Measurements from ENCODE around the gene ARID1B.
A peak's percentile ranks its signal among the peaks of the same experiment; 100 is the strongest.

ARID1B gene

DNA sequence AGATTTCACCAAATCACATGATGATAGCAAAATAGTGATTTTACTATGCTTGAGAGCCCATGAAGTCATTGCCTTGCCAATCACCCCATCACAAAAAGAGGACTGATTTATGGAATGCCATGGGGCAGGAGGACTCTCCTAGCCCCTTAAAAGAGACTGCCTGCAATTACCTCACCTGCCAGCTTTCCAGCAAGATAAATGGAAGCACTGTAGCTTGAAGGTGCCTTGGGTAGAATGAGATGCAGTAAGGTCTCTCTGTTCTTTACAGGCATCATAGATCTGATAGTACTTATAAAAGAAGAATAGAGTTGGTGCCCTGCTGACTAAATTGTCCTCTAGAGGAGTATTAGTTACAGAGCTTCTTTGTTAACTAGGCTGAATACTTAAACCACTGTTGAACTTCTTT lies 303.8 kb downstream of the ARID1B start:
- Histone ChIP-seq H3K36me3 (ENCODE audit: control insufficient read depth, low read depth, low read length) (peaks cover 7% of the 10 kb centered on the region), H3K4me3 (ENCODE audit: low read length) (no peak overlapping the region), H3K27me3 (ENCODE audit: control insufficient read depth, insufficient read depth, low read length) (no peaks in the 10 kb centered on the region), H3K9me3 (ENCODE audit: control insufficient read depth, low read depth, low read length) (no peaks in the 10 kb centered on the region), H3K9ac (ENCODE audit: low read length) (no peak overlapping the region), H3K4me1 (ENCODE audit: control insufficient read depth, low read depth, low read length) (peaks cover 21% of the 10 kb centered on the region), H3K27ac (ENCODE audit: low read length) (no peak overlapping the region)

DNA sequence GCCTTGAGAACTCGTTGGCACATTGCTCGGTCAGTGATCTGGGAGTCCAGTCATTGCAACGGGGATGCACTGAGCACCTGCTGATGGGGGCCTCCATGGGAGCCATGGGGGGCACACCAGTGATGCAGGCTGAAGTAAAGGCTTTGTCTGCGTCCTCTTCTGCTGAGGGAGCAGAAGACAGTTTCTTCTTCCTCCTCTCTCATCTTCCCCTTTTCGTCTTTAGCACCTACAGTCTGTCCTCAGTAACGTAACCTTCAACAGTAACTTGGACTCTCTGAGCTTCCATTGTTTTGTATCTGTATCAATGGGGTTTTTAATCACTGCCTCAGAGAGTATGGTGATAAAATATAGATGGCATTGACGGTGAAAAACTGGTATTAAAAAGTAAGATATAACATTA lies 306.2 kb downstream of the ARID1B start:
- no peaks in the 10 kb centered on the region for H3K9me3 ChIP-seq (ENCODE audit: control insufficient read depth, low read depth, low read length)
- peaks cover 11% of the 10 kb centered on the region for H3K4me1 ChIP-seq (ENCODE audit: control insufficient read depth, low read depth, low read length)
- H3K27me3 ChIP-seq (ENCODE audit: control insufficient read depth, insufficient read depth, low read length): no peaks in the 10 kb centered on the region

DNA sequence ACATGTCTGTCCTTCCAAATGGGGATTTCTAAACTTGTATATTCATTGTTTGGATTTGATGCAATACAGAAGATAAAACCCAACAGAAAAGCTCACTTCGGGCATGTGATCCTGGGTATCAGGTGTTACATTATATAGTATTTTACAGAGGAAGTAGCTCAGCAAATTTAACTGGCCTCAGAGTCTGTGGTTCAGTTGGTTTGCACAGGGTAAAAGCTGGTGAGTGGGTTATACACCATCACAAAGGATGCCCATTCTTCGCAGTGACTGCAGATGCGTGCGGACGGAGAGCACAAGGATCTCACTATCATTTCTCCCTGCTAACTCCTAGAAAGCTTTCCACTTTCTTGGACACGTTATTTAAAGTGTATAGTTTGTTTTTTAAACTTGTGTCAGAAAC lies 309.5 kb downstream of the ARID1B start:
- Histone ChIP-seq H3K4me1 (ENCODE audit: control insufficient read depth, low read depth, low read length) (peaks cover 32% of the 10 kb centered on the region), H3K4me3 (ENCODE audit: low read length) (no peak overlapping the region), H3K9me3 (ENCODE audit: control insufficient read depth, low read depth, low read length) (no peaks in the 10 kb centered on the region), H3K36me3 (ENCODE audit: control insufficient read depth, low read depth, low read length) (peaks cover 7% of the 10 kb centered on the region), H3K27me3 (ENCODE audit: control insufficient read depth, insufficient read depth, low read length) (no peaks in the 10 kb centered on the region), H3K9ac (ENCODE audit: low read length) (no peak overlapping the region), H3K27ac (ENCODE audit: low read length) (no peak overlapping the region)

More for the DNA sequence above, 306.2 kb downstream of the ARID1B start:
- Histone ChIP-seq H3K9ac (ENCODE audit: low read length) (no peak overlapping the region), H3K4me3 (ENCODE audit: low read length) (no peak overlapping the region), H3K27ac (ENCODE audit: low read length) (no peak overlapping the region), H3K36me3 (ENCODE audit: control insufficient read depth, low read depth, low read length) (peaks cover 7% of the 10 kb centered on the region)

DNA sequence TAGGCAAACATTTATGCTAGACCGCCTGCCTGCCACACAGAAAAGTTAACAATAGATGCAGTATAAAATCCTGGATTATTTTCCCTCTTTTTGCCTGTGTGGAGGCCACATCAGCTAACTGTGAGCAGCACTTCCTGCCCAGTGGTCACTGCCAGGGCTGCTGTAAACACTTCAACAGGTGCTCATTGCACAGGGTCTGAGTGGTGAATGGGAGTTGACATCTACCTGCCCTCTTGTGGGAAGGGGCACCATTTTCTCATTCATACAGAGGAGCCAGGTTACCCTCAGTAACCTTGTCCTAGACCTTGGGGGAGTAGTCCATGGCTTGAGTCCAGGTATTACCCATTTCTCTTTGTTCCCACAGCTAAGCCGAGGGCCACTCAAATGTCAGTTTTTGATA lies 310.8 kb downstream of the ARID1B start:
- Histone ChIP-seq H3K4me1 (ENCODE audit: control insufficient read depth, low read depth, low read length) (peaks cover 42% of the 10 kb centered on the region), H3K9me3 (ENCODE audit: control insufficient read depth, low read depth, low read length) (no peaks in the 10 kb centered on the region), H3K9ac (ENCODE audit: low read length) (no peak overlapping the region), H3K4me3 (ENCODE audit: low read length) (no peak overlapping the region), H3K27me3 (ENCODE audit: control insufficient read depth, insufficient read depth, low read length) (no peaks in the 10 kb centered on the region), H3K36me3 (ENCODE audit: control insufficient read depth, low read depth, low read length) (peaks cover 7% of the 10 kb centered on the region), H3K27ac (ENCODE audit: low read length) (no peak overlapping the region)

DNA sequence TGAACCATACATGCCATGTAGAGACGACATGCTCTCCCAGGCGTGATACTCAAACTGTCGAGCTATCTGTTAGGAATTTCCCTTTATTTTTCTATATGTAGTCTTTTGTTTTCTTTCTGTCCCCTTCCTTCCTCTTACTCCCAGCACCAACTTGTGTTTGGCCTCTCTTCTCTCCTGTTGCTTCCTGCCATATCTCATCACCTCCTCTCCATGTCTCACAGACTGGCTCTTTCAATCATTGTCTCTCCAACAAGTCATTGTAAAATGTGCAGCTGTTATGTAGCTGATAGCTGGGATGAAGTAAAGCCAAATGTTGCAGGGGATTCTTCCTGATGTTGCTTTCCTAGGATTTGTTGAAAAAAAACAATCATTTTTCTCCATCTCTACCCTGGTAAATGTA lies 311.7 kb downstream of the ARID1B start:
- Histone ChIP-seq H3K9me3 (ENCODE audit: control insufficient read depth, low read depth, low read length) (no peaks in the 10 kb centered on the region), H3K4me3 (ENCODE audit: low read length) (no peak overlapping the region), H3K9ac (ENCODE audit: low read length) (peak overlapping the region; percentile 58), H3K27me3 (ENCODE audit: control insufficient read depth, insufficient read depth, low read length) (no peaks in the 10 kb centered on the region), H3K4me1 (ENCODE audit: control insufficient read depth, low read depth, low read length) (peaks cover 42% of the 10 kb centered on the region), H3K27ac (ENCODE audit: low read length) (peak overlapping the region; percentile 88), H3K36me3 (ENCODE audit: control insufficient read depth, low read depth, low read length) (peaks cover 7% of the 10 kb centered on the region)

DNA sequence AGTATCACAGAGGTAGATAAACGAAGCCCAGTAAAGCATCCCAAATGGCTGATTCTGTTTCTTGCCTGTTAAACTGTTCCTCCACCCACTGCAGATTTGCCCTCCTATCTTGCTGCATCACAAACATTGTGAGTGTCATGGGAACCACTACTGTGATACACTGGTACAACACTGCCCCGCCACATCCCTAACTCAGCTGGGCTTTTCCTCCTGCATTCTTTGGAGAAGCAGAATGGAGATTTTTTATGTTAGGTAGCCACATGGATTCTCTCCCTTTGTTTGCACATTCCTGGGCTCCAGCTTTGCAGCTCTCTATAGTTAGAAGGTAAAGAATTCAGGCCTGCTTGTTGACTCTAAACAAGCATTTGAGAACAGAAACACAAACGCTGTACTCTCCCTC lies 312.1 kb downstream of the ARID1B start:
- H3K4me1 ChIP-seq (ENCODE audit: control insufficient read depth, low read depth, low read length): peaks cover 42% of the 10 kb centered on the region
- peak overlapping the region; percentile 88 for H3K27ac ChIP-seq (ENCODE audit: low read length)
- H3K36me3 ChIP-seq (ENCODE audit: control insufficient read depth, low read depth, low read length): peaks cover 7% of the 10 kb centered on the region
- H3K9me3 ChIP-seq (ENCODE audit: control insufficient read depth, low read depth, low read length): no peaks in the 10 kb centered on the region
- H3K27me3 ChIP-seq (ENCODE audit: control insufficient read depth, insufficient read depth, low read length): no peaks in the 10 kb centered on the region
- H3K4me3 ChIP-seq (ENCODE audit: low read length): peak overlapping the region; percentile 14
- H3K9ac ChIP-seq (ENCODE audit: low read length): peak overlapping the region; percentile 66

DNA sequence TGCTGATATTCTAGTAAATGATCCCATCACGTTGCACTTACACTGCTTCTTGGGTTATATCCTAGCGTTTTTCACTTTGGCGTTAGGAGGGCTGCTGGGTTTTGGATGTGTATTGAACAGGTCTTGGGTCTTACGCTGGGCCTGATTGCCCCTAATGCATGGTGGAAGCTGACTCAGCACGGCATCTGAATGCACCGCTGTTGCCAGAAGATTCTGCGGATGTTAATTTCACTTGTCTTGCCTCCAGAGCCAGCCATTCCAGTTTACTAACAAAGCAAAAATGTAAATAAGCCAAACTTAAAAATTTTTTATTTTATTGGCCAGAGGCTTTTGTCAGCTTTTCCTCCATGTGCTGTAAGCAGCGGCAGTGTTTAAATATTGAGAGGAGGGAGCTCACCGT lies 312.7 kb downstream of the ARID1B start:
- peak overlapping the region; percentile 66 for H3K9ac ChIP-seq (ENCODE audit: low read length)
- no peaks in the 10 kb centered on the region for H3K27me3 ChIP-seq (ENCODE audit: control insufficient read depth, insufficient read depth, low read length)
- no peaks in the 10 kb centered on the region for H3K9me3 ChIP-seq (ENCODE audit: control insufficient read depth, low read depth, low read length)
- peak overlapping the region; percentile 82 for H3K27ac ChIP-seq (ENCODE audit: low read length)
- peaks cover 4% of the 10 kb centered on the region for H3K36me3 ChIP-seq (ENCODE audit: control insufficient read depth, low read depth, low read length)
- H3K4me1 ChIP-seq (ENCODE audit: control insufficient read depth, low read depth, low read length): peaks cover 44% of the 10 kb centered on the region
- peak overlapping the region; percentile 14 for H3K4me3 ChIP-seq (ENCODE audit: low read length)

DNA sequence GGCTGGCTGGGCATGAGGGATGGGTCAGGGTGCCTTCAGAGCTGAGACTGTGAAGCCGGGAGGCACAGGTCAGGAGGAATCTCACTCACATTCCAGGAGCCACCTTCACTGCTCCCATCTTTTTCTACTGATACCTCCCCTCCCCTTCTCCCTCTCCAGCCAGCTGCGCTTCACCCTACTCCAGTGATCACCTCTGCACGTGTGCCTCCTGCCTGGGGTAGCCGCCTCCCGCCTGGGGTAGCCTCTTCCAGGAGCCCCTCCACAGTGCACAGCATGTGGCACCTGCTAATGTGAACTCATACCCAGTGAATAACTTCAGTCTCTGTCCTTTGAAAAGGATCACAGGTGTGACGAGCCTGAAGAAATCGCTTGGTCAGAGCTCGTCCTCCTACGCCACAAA lies 313.6 kb downstream of the ARID1B start:
- Histone ChIP-seq H3K36me3 (ENCODE audit: control insufficient read depth, low read depth, low read length) (no peaks in the 10 kb centered on the region), H3K4me1 (ENCODE audit: control insufficient read depth, low read depth, low read length) (peaks cover 48% of the 10 kb centered on the region), H3K27ac (ENCODE audit: low read length) (no peak overlapping the region), H3K9me3 (ENCODE audit: control insufficient read depth, low read depth, low read length) (no peaks in the 10 kb centered on the region), H3K27me3 (ENCODE audit: control insufficient read depth, insufficient read depth, low read length) (no peaks in the 10 kb centered on the region), H3K4me3 (ENCODE audit: low read length) (peak overlapping the region; percentile 14), H3K9ac (ENCODE audit: low read length) (peak overlapping the region; percentile 66)

DNA sequence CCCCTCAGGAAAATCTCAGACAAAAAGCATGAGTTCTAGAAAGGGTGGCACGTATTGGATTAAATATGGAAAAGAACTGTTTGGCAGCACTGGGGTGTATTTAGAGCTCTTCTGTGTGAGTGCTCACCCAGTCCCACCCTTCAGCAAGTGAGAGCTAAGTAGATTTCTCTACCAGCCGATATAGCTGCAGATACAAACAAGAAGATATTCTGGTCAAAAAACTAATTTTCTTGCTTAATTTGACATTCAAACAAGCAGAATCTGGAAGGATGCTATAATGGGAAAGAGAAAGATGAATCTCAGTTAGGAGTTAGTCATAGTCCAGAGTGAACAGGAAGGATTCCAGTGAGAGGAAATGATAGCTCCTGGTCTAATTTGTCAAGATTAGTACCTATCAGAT lies 314.1 kb downstream of the ARID1B start:
- H3K4me1 ChIP-seq (ENCODE audit: control insufficient read depth, low read depth, low read length): peaks cover 48% of the 10 kb centered on the region
- H3K9me3 ChIP-seq (ENCODE audit: control insufficient read depth, low read depth, low read length): no peaks in the 10 kb centered on the region
- H3K27me3 ChIP-seq (ENCODE audit: control insufficient read depth, insufficient read depth, low read length): no peaks in the 10 kb centered on the region
- peak overlapping the region; percentile 6 for H3K4me3 ChIP-seq (ENCODE audit: low read length)
- H3K27ac ChIP-seq (ENCODE audit: low read length): no peak overlapping the region
- H3K36me3 ChIP-seq (ENCODE audit: control insufficient read depth, low read depth, low read length): no peaks in the 10 kb centered on the region
- H3K9ac ChIP-seq (ENCODE audit: low read length): no peak overlapping the region

DNA sequence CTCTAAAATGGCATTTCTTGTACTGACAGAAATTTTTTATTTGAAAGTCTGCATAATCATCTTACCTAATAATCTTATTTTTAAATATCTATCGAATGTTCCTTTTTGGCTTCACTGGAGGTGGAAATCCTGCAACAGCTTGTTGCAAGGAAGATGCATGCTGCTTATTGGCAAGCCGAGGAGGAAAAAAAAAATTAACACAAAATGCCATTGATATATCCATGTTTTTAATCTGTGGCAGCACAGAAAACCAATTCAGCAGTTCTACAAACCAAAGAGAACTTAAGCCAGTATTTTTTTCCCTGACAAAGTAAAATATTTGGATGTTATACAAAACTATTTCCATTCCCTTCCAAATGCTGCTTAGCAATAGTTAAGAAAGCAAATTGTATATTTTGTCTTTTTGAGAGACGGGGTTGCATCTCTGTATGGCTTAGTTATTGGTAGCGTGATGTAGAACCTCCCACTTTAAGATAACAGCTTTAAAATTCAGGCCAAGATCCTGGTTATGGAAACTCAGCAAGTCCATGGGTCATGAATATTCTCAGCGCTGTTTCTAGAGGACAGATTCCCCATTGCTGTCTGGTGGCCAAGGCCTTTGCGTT lies 314.8 kb downstream of the ARID1B start:
- Histone ChIP-seq H3K27me3 (ENCODE audit: control insufficient read depth, insufficient read depth, low read length) (no peaks in the 10 kb centered on the region), H3K9me3 (ENCODE audit: control insufficient read depth, low read depth, low read length) (no peaks in the 10 kb centered on the region), H3K27ac (ENCODE audit: low read length) (no peak overlapping the region), H3K36me3 (ENCODE audit: control insufficient read depth, low read depth, low read length) (no peaks in the 10 kb centered on the region), H3K4me3 (ENCODE audit: low read length) (no peak overlapping the region), H3K9ac (ENCODE audit: low read length) (no peak overlapping the region), H3K4me1 (ENCODE audit: control insufficient read depth, low read depth, low read length) (peaks cover 48% of the 10 kb centered on the region)

DNA sequence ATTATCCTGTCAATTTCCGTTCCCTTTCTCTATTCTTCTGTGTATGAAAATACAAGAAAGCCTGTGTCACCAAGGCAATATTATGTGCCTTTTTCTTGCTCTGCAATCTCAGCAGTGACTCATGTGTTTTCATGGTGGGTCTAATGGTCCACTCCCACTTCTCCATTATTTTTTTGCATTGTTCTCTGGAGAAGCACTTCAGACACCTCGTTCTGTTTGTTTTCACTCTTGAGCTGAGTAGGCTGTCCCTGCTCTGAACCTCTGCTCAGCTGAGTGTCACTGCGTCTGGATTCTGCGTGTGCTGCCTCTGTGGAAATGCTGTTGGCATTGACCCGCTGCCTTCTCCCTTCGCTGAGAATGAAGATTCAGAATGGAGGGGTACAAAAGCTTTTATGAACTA lies 315.6 kb downstream of the ARID1B start:
- H3K9ac ChIP-seq (ENCODE audit: low read length): no peak overlapping the region
- peaks cover 48% of the 10 kb centered on the region for H3K4me1 ChIP-seq (ENCODE audit: control insufficient read depth, low read depth, low read length)
- H3K27me3 ChIP-seq (ENCODE audit: control insufficient read depth, insufficient read depth, low read length): no peaks in the 10 kb centered on the region
- H3K4me3 ChIP-seq (ENCODE audit: low read length): no peak overlapping the region
- H3K9me3 ChIP-seq (ENCODE audit: control insufficient read depth, low read depth, low read length): no peaks in the 10 kb centered on the region
- no peaks in the 10 kb centered on the region for H3K36me3 ChIP-seq (ENCODE audit: control insufficient read depth, low read depth, low read length)
- H3K27ac ChIP-seq (ENCODE audit: low read length): no peak overlapping the region

DNA sequence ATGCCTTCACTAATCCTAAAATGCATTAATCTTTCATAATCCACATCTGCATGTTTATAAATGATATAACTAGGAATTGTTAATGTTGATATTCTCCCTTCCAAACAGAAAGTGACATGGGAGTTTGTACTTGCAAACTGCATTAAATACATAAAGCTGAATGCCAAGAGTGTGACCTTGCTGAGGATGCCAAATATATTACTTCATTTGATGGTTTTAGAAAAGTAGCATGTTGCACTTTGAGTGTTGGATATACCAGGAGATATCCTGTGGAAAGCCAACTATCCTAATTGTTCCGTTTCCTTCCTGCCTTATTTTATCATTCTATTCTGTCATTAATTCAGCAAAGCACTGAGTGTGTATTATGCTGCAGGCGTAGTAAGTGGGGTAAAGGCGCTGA lies 316.4 kb downstream of the ARID1B start:
- Histone ChIP-seq H3K4me3 (ENCODE audit: low read length) (no peak overlapping the region), H3K27me3 (ENCODE audit: control insufficient read depth, insufficient read depth, low read length) (no peaks in the 10 kb centered on the region), H3K9me3 (ENCODE audit: control insufficient read depth, low read depth, low read length) (no peaks in the 10 kb centered on the region), H3K9ac (ENCODE audit: low read length) (no peak overlapping the region), H3K36me3 (ENCODE audit: control insufficient read depth, low read depth, low read length) (no peaks in the 10 kb centered on the region), H3K4me1 (ENCODE audit: control insufficient read depth, low read depth, low read length) (peaks cover 46% of the 10 kb centered on the region), H3K27ac (ENCODE audit: low read length) (no peak overlapping the region)
